WTC11 (cell line): ENCODE results near the gene SYNE4.

ENCODE experiments used
- CBFB ChIP-seq: sonication (generic); formaldehyde crosslinking; IDR thresholded peaks from 2 replicates; pipeline ENCODE4 v1.8.1; 2022; ENCODE audit warnings: mild to moderate bottlenecking, low read depth, missing genetic modification reagents
- CTCF ChIP-seq: fragments of 200-600 bp; IDR thresholded peaks from 2 replicates; pipeline ENCODE4 v1.8.0; 2022; ENCODE audit warnings: antibody characterized with exemption
- E2F5 ChIP-seq: sonication (generic); formaldehyde crosslinking; IDR thresholded peaks from 2 replicates; pipeline ENCODE4 v1.8.1; 2022; ENCODE audit warnings: mild to moderate bottlenecking, moderate library complexity, missing genetic modification reagents
- ELF4 ChIP-seq: sonication (generic); formaldehyde crosslinking; IDR thresholded peaks from 2 replicates; pipeline ENCODE4 v1.8.1; 2022; ENCODE audit warnings: low read depth, mild to moderate bottlenecking, moderate library complexity, missing genetic modification reagents
- FOXP1 ChIP-seq: sonication (generic); formaldehyde crosslinking; IDR thresholded peaks from 2 replicates; pipeline ENCODE4 v1.8.0; 2022; ENCODE audit warnings: missing genetic modification reagents, mild to moderate bottlenecking, moderate library complexity, borderline replicate concordance
- JUN ChIP-seq: sonication (generic); formaldehyde crosslinking; IDR thresholded peaks from 2 replicates; pipeline ENCODE4 v1.8.0; 2023; ENCODE audit warnings: mild to moderate bottlenecking, missing genetic modification reagents
- MYBL2 ChIP-seq: sonication (generic); formaldehyde crosslinking; IDR thresholded peaks from 2 replicates; pipeline ENCODE4 v1.8.1; 2023; ENCODE audit warnings: mild to moderate bottlenecking, moderate library complexity, missing genetic modification reagents
- NR1H2 ChIP-seq: sonication (generic); formaldehyde crosslinking; IDR thresholded peaks from 2 replicates; pipeline ENCODE4 v1.9.0; 2021; ENCODE audit warnings: mild to moderate bottlenecking, moderate library complexity, missing genetic modification reagents
- RORB ChIP-seq: fragments of 250-450 bp; sonication (Bioruptor Pico); IDR thresholded peaks from 2 replicates; pipeline ENCODE4 v1.9.0; 2021; ENCODE audit warnings: mild to moderate bottlenecking
- SMAD3 ChIP-seq: sonication (generic); formaldehyde crosslinking; IDR thresholded peaks from 2 replicates; pipeline ENCODE4 v1.8.0; 2022; ENCODE audit warnings: missing genetic modification reagents, mild to moderate bottlenecking, borderline replicate concordance
- SP1 ChIP-seq: sonication (generic); formaldehyde crosslinking; conservative IDR thresholded peaks from 2 replicates; pipeline ENCODE4 v1.8.1; 2022; ENCODE audit warnings: missing genetic modification reagents
- TEAD1 ChIP-seq: sonication (generic); formaldehyde crosslinking; IDR thresholded peaks from 2 replicates; pipeline ENCODE4 v1.8.0; 2022; ENCODE audit warnings: mild to moderate bottlenecking, missing genetic modification reagents
- USF2 ChIP-seq: sonication (generic); formaldehyde crosslinking; IDR thresholded peaks from 2 replicates; pipeline ENCODE4 v1.8.1; 2023; ENCODE audit warnings: mild to moderate bottlenecking, missing genetic modification reagents, moderate library complexity
- TF ChIP-seq, protein P1 (sequence below): sonication (generic); formaldehyde crosslinking; IDR thresholded peaks from 2 replicates; pipeline ENCODE4 v1.8.0; 2022; ENCODE audit warnings: mild to moderate bottlenecking, missing genetic modification reagents

DNA sequence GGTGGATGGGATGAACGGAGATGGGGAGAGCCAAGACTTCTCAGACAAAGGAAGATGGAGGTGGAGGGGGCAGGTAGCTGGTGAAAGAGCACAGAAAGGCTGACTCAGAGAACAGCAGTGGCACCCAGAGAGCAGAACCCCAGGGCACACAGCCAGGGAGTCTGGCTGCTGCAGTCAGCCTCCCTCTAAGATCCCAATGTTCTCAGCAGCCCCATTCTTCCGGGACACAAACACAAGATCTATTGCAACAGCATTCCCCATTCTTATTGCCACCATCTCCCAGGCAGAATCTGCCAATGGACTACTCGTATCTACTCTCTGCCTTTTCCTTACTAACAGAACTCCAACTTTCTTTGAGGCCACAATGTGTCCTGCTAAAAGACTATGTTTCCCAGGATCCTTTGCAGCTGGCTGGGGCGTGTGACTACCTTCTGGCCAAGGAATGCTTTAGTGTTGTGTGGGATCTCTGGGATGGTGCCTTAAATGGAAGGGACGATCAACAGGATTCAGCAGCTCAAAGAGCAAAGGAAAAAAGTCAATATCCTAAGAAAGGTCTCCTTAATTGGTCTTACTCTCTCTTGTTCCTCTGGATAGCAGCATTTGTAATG, 37.9 kb upstream of the SYNE4 start:
- TF ChIP-seq RORB (CRISPR knock-in tag): no peak
- no peak for TF ChIP-seq FOXP1
- no peak for TF ChIP-seq CTCF
- TF ChIP-seq, protein P1, sequence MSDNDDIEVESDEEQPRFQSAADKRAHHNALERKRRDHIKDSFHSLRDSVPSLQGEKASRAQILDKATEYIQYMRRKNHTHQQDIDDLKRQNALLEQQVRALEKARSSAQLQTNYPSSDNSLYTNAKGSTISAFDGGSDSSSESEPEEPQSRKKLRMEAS (CRISPR knock-in tag): no peak
- TF ChIP-seq SP1 (CRISPR knock-in tag): no peak
- TF ChIP-seq SMAD3 (CRISPR knock-in tag): no peak
- peak; percentile 63 for TF ChIP-seq USF2
- no peak for TF ChIP-seq NR1H2 (CRISPR knock-in tag)
- TF ChIP-seq TEAD1 (CRISPR knock-in tag): no peak
- no peak for TF ChIP-seq JUN
- no peak for TF ChIP-seq MYBL2 (CRISPR knock-in tag)
- no peak for TF ChIP-seq ELF4 (CRISPR knock-in tag)
- no peak for TF ChIP-seq CBFB
- TF ChIP-seq E2F5 (CRISPR knock-in tag): no peak
